ENCODE data around the gene GABRR3.

DNA sequence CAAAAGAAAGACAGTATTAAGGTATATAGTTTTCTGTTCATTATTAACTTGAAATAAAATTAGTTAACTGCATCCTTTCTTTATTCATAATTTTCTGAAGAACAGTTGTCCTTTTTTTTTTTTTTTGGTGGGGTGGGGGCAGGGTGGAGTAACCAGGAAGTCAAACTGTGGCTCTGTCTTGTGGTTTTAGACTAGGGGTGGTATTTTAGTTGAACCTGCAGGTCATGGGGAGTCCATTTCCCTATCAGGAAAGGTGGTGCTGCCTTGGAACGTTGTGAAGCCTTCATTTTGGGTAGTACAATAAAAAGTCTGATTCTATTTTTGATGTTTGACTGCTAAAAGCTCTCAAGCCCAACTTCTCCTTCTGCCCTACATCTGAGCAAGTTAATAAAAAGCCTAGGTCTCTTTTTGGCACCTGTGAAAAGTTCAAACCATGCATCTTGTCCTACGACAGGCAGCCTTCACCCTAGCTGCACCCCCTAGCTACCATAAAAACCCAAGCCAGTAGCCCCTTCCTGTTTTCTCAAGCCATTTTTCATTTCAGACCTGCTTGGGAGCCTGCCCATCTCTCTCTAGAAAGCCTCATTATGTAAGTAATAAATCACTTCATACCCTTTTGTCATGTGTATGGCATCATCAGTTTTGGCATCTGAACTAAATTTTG lies 31.7 kb downstream of the GABRR3 start:
- TF ChIP-seq, protein P1, sequence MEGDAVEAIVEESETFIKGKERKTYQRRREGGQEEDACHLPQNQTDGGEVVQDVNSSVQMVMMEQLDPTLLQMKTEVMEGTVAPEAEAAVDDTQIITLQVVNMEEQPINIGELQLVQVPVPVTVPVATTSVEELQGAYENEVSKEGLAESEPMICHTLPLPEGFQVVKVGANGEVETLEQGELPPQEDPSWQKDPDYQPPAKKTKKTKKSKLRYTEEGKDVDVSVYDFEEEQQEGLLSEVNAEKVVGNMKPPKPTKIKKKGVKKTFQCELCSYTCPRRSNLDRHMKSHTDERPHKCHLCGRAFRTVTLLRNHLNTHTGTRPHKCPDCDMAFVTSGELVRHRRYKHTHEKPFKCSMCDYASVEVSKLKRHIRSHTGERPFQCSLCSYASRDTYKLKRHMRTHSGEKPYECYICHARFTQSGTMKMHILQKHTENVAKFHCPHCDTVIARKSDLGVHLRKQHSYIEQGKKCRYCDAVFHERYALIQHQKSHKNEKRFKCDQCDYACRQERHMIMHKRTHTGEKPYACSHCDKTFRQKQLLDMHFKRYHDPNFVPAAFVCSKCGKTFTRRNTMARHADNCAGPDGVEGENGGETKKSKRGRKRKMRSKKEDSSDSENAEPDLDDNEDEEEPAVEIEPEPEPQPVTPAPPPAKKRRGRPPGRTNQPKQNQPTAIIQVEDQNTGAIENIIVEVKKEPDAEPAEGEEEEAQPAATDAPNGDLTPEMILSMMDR (IDR thresholded peaks at IDR 0.05), result no peak
- TF ChIP-seq, protein P2, sequence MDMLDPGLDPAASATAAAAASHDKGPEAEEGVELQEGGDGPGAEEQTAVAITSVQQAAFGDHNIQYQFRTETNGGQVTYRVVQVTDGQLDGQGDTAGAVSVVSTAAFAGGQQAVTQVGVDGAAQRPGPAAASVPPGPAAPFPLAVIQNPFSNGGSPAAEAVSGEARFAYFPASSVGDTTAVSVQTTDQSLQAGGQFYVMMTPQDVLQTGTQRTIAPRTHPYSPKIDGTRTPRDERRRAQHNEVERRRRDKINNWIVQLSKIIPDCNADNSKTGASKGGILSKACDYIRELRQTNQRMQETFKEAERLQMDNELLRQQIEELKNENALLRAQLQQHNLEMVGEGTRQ (IDR thresholded peaks at IDR 0.05; ENCODE audit: borderline replicate concordance, low read depth, low read length), result no peak
- TF ChIP-seq EP300 (IDR thresholded peaks at IDR 0.05; ENCODE audit: borderline replicate concordance in 1 of 2, low read depth in 1 of 2, low read length in 1 of 2), result no peak
- no peak for TF ChIP-seq SIN3A (IDR thresholded peaks at IDR 0.05; ENCODE audit: borderline replicate concordance, low read depth, low read length)
- TF ChIP-seq, protein P3, sequence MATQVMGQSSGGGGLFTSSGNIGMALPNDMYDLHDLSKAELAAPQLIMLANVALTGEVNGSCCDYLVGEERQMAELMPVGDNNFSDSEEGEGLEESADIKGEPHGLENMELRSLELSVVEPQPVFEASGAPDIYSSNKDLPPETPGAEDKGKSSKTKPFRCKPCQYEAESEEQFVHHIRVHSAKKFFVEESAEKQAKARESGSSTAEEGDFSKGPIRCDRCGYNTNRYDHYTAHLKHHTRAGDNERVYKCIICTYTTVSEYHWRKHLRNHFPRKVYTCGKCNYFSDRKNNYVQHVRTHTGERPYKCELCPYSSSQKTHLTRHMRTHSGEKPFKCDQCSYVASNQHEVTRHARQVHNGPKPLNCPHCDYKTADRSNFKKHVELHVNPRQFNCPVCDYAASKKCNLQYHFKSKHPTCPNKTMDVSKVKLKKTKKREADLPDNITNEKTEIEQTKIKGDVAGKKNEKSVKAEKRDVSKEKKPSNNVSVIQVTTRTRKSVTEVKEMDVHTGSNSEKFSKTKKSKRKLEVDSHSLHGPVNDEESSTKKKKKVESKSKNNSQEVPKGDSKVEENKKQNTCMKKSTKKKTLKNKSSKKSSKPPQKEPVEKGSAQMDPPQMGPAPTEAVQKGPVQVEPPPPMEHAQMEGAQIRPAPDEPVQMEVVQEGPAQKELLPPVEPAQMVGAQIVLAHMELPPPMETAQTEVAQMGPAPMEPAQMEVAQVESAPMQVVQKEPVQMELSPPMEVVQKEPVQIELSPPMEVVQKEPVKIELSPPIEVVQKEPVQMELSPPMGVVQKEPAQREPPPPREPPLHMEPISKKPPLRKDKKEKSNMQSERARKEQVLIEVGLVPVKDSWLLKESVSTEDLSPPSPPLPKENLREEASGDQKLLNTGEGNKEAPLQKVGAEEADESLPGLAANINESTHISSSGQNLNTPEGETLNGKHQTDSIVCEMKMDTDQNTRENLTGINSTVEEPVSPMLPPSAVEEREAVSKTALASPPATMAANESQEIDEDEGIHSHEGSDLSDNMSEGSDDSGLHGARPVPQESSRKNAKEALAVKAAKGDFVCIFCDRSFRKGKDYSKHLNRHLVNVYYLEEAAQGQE (IDR thresholded peaks at IDR 0.05; ENCODE audit: low read depth, low read length), result no peak
- no peak for TF ChIP-seq POLR2AphosphoS5 (IDR thresholded peaks at IDR 0.05; ENCODE audit: low read depth, low read length)
- TF ChIP-seq EZH2phosphoT487 (IDR thresholded peaks at IDR 0.05; ENCODE audit: borderline replicate concordance, low read depth), result no peak
- no peak for TF ChIP-seq NFIC (IDR thresholded peaks at IDR 0.05; ENCODE audit: borderline replicate concordance)
- TF ChIP-seq, protein P4, sequence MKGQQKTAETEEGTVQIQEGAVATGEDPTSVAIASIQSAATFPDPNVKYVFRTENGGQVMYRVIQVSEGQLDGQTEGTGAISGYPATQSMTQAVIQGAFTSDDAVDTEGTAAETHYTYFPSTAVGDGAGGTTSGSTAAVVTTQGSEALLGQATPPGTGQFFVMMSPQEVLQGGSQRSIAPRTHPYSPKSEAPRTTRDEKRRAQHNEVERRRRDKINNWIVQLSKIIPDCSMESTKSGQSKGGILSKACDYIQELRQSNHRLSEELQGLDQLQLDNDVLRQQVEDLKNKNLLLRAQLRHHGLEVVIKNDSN (IDR thresholded peaks at IDR 0.05; ENCODE audit: borderline replicate concordance, low read depth), result no peak
- TF ChIP-seq MXI1 (IDR thresholded peaks at IDR 0.05; ENCODE audit: low read depth, low read length), result no peak
- no peak for TF ChIP-seq TAF1 (IDR thresholded peaks at IDR 0.05; ENCODE audit: borderline replicate concordance, low read depth, low read length)
